T-helper 1 cell treated with Interleukin-12 subunit alpha and Interleukin-12 subunit beta and Interleukin-4 antibody, amounts not matched to agents 30 ng/mL and 1 ng/mL, for 36 hours (primary cell): ENCODE measurements around the gene P2RY4. TPM values are rescaled to one million over a fixed set of nuclear protein-coding genes. Genes with fewer than 3 reads are reported as not detected.
"Not testable (repeated sequence)": the region's sequence is repeated elsewhere in the genome, so short reads cannot be mapped to it uniquely, and the experiment has no call there.

Experiments
- intact Hi-C: fragments of 100-400 bp; cut with micrococcal nuclease; formaldehyde crosslinking; loops from one replicate; pipeline ENCODE4 v1.15.1; 2024
- total RNA-seq: library from RNA; stranded (reverse); gene quantifications from 2 replicates; pipeline ENCODE4 v1.2.3, GENCODE V29; 2022

P2RY4 gene
- total RNA-seq, 1 donor from 2014 or later: not detected

DNA sequence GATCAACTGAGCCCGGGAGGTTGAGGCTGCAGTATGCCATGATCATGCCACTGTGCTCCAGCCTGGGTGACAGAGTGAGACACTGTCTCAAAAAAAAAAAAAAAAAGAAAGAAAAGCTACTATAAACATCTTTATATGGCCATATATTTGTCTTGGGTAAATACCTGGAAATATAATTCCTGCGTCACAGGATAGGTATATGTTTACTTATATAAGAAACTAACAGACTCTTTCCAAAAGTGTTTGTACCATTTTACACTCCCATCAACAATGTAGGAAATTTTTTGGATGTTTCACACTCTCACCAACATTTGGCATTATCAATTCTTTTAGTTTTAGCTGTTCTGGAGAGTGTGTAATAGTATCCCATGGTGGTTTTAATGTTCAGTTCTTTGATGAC lies 12.8 kb downstream of the P2RY4 start:
- intact Hi-C loops: no loop called here

DNA sequence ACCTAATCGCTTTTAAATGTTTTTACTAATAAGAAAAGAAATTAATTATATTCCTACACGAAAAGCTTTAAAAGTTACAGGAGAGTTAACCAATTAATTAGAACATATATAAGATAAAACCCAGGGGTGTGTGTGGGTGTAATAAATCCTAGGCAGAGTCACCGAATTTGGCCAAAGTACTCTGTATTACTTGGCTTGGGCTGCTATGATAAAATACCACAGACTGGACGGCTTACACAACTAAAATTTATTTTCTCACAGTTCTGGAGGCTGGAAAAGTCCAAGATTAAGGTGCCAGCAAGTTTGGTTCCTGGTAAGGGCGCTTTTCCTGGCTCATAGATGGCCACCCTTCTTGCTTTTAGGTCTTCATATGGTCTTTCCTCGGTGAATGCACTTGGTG lies 15.1 kb downstream of the P2RY4 start:
- intact Hi-C loops: no loop called here

DNA sequence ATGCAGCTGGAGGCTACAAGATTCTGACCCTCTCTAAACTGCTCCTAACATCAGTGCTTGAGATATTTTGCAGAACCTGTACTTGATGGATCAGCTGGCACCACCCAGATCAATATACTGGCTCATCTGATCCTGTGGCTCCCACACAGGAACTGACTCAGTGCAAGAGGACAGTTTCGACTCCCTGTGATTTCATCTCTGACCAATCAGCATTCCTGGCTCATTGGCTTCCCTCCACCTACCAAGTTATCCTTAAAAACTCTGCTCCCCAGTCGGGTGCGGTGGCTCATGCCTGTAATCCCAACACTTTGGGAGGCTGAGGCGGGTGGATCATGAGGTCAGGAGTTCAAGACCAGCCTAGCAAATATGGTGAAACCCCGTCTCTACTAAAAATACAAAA lies 16.4 kb downstream of the P2RY4 start:
- intact Hi-C loops: not testable (repeated sequence)

DNA sequence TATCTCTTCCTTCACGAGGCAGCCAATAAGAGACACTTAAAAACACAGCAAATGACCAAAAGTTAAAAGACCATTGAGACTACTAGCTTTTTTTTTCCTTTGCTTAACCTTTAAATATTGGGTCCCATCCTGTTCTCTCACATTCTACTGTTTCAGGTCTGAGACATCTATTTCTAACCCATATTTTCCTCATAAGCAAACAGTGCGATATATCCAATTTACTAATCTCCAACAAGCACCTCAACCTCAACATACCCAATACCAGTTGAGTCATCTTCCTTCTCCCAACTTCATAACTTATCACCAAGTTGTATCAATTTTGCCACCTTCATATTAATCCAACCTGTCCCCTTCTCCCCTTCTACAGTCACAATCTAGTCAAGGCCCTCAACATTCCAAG lies 18.5 kb downstream of the P2RY4 start:
- intact Hi-C loops: no loop called here

DNA sequence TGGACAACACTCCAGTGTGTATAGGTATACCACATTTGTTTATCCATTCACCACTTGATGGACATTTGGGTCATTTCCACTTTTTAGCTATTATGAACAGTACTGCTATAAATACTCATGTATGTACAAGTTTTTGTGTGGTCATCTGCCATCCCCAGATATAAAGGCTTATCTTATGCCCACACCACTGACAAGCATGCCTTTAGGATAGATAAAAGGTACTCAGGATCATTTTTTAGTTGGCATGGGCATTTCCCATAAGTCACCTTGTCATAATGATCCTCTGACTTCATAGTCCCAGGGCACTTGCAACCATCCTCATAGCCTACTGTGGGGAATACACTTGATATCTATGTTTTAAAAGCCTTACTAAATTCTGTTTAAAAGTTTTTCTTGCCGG lies 19.3 kb downstream of the P2RY4 start:
- intact Hi-C loops: no loop called here

DNA sequence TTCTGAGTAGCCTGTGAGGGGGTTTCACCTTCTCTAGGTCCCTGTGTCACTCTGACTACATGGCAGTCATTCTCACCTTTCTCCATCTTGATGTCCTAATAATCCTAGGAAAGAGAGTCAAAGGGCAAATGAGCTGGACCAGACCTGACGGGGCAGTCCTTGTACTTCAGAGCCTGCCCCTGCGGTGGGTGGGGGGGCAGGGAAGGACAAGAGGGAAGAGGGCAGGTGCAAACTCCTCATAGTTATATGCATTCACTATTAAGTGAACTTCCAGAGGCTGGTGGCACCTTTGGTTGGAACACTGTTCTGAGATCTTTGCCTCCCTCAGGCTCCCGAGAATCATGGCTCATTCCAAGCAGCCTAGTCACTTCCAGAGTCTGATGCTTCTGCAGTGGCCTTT lies 25.6 kb downstream of the P2RY4 start, which contains the start of gene AWAT1:
Gene AWAT1, plus strand, starts transcription at position 301 of the 400 bp plus-strand sequence. Its CDS starts 41 bp downstream, at position 342.
- intact Hi-C loops: no loop called here

DNA sequence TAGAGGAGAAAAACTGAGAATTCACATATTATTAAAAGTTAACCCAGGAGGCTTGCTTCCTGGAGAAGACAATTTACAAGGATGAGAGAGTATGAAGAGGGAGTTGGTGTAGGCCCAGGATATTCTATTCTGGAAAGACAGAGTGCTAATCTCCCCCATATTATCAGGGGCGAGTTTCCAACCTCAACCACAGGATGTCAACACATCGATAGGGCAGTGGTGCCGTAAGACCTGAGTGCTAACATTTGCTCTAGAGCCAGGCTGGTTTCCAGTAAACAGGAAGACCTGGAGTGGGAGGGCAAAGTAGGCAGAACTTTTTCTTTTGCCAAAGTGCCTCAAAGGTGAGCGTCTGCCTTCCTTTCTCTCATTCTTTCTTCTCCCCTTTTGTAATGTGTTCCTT lies 28.3 kb downstream of the P2RY4 start:
- intact Hi-C loops: no loop called here

DNA sequence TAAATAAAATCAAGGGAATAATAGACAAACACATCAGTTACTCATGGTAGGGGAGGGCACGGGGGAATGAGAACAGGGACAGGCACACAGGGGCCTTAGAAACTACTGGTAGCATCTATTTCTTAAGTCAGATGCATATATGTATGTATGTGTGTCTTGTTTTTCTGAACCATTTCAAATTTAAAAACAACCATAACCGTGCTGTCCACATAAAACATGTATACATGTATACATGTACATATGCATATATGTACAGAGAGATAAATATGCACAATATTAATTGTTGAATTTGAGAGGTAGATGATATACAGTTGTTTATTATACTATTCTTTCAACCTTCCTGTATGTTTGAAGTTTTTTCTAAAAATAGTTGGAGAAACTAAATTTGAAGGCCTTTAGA lies 33.3 kb downstream of the P2RY4 start:
- intact Hi-C loops: no loop called here

DNA sequence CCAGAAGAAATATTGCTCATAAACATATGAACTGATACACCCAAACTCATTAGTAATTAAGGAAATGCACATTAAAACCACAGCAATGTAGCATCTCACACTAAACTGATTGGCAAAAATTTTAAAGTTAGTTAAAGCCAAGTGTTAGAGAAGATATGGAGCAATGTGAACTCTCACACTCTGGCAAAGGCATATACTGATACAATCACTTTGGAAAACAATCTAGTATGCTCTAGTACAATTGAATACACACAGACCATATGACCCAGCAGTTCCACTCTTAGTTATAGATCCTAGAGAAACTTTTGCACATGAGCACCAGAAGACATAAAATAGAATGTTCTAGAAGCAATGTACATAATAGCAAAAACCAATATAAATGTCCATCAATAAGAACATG lies 34.0 kb downstream of the P2RY4 start:
- intact Hi-C loops: no loop called here

DNA sequence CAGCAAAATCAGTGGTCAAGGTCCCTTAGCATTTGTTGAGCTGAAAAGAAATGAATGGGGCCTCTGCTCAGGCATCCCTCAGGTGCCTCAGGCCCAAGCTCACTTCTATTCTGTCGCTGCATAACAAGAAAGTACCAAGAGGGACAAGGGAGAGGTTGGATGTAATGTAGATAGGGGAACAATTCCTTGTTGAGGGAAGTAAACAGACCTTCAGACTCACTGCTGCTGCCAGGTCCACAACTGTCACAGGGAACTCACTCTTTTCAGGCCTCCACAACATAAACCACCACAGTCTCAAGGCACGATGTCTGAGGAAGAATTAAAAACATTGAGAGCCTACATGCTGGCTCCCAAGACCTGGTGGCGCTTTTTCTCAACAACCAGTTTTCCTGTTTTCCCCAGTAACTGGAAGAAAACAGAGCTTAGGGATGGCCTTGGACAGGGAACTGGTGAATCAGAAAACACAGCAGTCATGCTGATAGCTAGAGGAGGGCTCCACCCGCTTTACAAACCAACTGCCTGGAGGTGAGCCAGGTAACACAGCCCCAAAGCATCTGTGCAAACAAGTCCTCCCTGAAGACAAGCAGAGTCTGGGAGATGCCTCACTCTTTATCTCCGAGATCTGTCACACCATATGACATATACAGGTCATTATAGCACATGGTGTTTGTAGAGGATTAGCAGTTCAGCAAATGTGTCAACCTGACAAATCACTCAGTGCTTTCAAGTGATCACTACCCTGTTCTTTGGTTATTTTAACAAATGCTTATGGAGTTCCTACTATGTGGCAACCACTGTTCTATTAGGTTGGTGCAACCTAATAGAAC lies 39.9 kb downstream of the P2RY4 start:
- intact Hi-C loops: no loop called here

DNA sequence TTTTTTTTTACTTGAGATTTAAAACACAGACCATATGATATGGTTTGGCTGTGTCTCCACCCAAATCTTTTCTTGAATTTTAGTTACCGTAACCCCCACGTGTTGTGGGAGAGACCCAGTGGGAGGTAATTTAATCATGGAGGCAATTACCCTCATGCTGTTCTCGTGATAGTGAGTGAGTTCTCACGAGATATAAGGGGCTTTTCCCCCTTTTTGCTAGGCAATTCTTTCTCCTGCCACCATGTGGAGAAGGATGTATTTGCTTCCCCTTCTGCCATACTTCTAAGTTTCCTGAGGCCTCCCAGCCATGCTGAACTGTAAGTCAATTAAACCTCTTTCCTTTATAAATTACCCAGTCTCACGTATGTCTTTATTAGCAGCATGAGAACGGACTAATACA lies 50.4 kb downstream of the P2RY4 start:
- intact Hi-C loops: not testable (repeated sequence)

DNA sequence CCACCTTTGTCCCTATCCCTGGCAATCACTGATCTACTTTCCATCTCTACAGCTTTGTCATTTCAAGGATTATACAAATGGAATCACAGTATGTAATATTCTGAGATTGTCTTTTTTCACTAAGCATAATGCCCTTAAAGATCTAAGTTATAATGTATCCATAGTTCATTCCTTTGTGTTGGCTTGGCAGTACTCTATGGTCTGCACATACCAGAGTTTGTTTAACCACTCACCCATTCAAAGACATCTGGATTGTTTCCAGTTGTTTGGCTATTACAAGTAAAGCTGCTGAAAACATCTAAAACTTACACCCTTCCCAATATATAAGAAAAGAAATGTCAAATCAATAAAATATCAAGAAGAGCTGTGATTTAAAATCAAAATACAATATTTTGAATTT lies 51.5 kb downstream of the P2RY4 start:
- intact Hi-C loops: no loop called here

Other genes with a start within 250 kb of the P2RY4 start
- gene AWAT2, start 210.3 kb downstream of the P2RY4 start, total RNA-seq: not detected in 2 replicates
- not detected in 2 replicates for gene OTUD6A, start 197.7 kb downstream of the P2RY4 start, total RNA-seq
- 41.2 and 45.3 TPM in 2 replicates for gene IGBP1, start 126.8 kb downstream of the P2RY4 start, total RNA-seq
- gene DGAT2L6, start 82.7 kb downstream of the P2RY4 start, total RNA-seq: not detected in 2 replicates
- not detected in 2 replicates for gene AWAT1, start 25.5 kb downstream of the P2RY4 start, total RNA-seq
- not detected in 2 replicates for gene ARR3, start 8.1 kb upstream of the P2RY4 start, total RNA-seq
- not detected in 2 replicates for gene RAB41, start 22.0 kb upstream of the P2RY4 start, total RNA-seq
- 32.4 and 36.1 TPM in 2 replicates for gene PDZD11, start 29.7 kb upstream of the P2RY4 start, total RNA-seq
- gene KIF4A, start 29.9 kb upstream of the P2RY4 start, total RNA-seq: 29.6 and 30.0 TPM in 2 replicates
- 0.29 and 0.64 TPM in 2 replicates for gene GDPD2, start 163.1 kb upstream of the P2RY4 start, total RNA-seq
- 21.1 and 21.5 TPM in 2 replicates for gene DLG3, start 184.6 kb upstream of the P2RY4 start, total RNA-seq